GM23338 (cell line): Measurements from ENCODE around the gene MAPKAPK2. TPM values are rescaled to one million over a fixed set of nuclear protein-coding genes. Genes with fewer than 3 reads are reported as not detected.

ENCODE experiments used
- ATAC-seq: fragments of 200-7000 bp; cut with Tn5 transposase; 3 replicates; pipeline ENCODE4 v1.9.1; 2020
- DNase-seq: peaks from one replicate; pipeline ENCODE4 v3.0.0-alpha.2; 2015; ENCODE audit warnings: low spot score
- H2AFZ ChIP-seq: fragments of 200-600 bp; sonication (generic); 2 replicates; pipeline ENCODE4 v1.8.0; 2016; ENCODE audit warnings: antibody characterized with exemption, mild to moderate bottlenecking, moderate library complexity
- H3F3A ChIP-seq: fragments of 200-600 bp; sonication (generic); replicated peaks from 2 replicates; pipeline ENCODE4 v1.8.0; 2017; ENCODE audit warnings: antibody characterized with exemption, mixed run types, low read depth
- H3K27ac ChIP-seq: fragments of 200-600 bp; sonication (generic); 2 replicates; pipeline ENCODE4 v1.6.1; 2016; ENCODE audit warnings: low read depth
- H3K27me3 ChIP-seq: fragments of 200-600 bp; sonication (generic); 2 replicates; pipeline ENCODE4 v1.8.0; 2016; ENCODE audit warnings: mild to moderate bottlenecking, mixed run types, moderate library complexity; ENCODE audit not compliant: insufficient read depth
- H3K36me3 ChIP-seq: fragments of 200-600 bp; sonication (generic); 2 replicates; pipeline ENCODE4 v1.8.0; 2016; ENCODE audit warnings: mild to moderate bottlenecking; ENCODE audit not compliant: insufficient read depth
- H3K4me1 ChIP-seq: fragments of 200-600 bp; sonication (generic); 2 replicates; pipeline ENCODE4 v1.8.0; 2016; ENCODE audit warnings: mild to moderate bottlenecking, moderate library complexity; ENCODE audit not compliant: insufficient read depth
- H3K4me2 ChIP-seq: fragments of 200-600 bp; sonication (generic); 2 replicates; pipeline ENCODE4 v1.7.1; 2017; ENCODE audit warnings: mixed run types
- H3K4me3 ChIP-seq: fragments of 200-600 bp; sonication (generic); 2 replicates; pipeline ENCODE4 v1.6.1; 2016; ENCODE audit warnings: mixed run types
- H3K79me2 ChIP-seq: fragments of 200-600 bp; sonication (generic); replicated peaks from 2 replicates; pipeline ENCODE4 v1.8.0; 2017; ENCODE audit warnings: mild to moderate bottlenecking; ENCODE audit not compliant: insufficient read depth
- H3K9me2 ChIP-seq: fragments of 200-600 bp; sonication (generic); 2 replicates; pipeline ENCODE4 v1.8.0; 2017; ENCODE audit not compliant: insufficient read depth
- H4K20me1 ChIP-seq: fragments of 200-600 bp; sonication (generic); replicated peaks from 2 replicates; pipeline ENCODE4 v1.8.0; 2017; ENCODE audit warnings: mild to moderate bottlenecking; ENCODE audit not compliant: insufficient read depth
- H3K27ac Mint-ChIP-seq: 2 replicates; pipeline ENCODE4 v1.8.0; 2020; ENCODE audit warnings: inconsistent platforms, mild to moderate bottlenecking, moderate library complexity, mixed read lengths
- H3K27me3 Mint-ChIP-seq: 3 replicates; pipeline ENCODE4 v1.8.0; 2022; ENCODE audit warnings: low read depth, mild to moderate bottlenecking, moderate library complexity, mixed read lengths, inconsistent platforms; ENCODE audit not compliant: insufficient read depth, poor library complexity
- H3K36me3 Mint-ChIP-seq: 3 replicates; pipeline ENCODE4 v1.8.0; 2021; ENCODE audit warnings: low read depth, mild to moderate bottlenecking, inconsistent platforms, moderate library complexity, mixed read lengths
- H3K4me1 Mint-ChIP-seq: 3 replicates; pipeline ENCODE4 v1.8.0; 2020; ENCODE audit warnings: mild to moderate bottlenecking, inconsistent platforms, mixed read lengths
- H3K4me3 Mint-ChIP-seq: 3 replicates; pipeline ENCODE4 v1.8.0; 2021; ENCODE audit warnings: moderate library complexity, mild to moderate bottlenecking, inconsistent platforms, mixed read lengths
- H3K9me3 Mint-ChIP-seq: 3 replicates; pipeline ENCODE4 v1.8.0; 2020; ENCODE audit warnings: moderate library complexity, mild to moderate bottlenecking, inconsistent platforms, mixed read lengths
- CREB1 ChIP-seq: fragments of 250-450 bp; sonication (Bioruptor Pico); IDR thresholded peaks from 2 replicates; pipeline ENCODE4 v1.5.0; 2020; ENCODE audit warnings: low read depth, mild to moderate bottlenecking, moderate library complexity
- ETS1 ChIP-seq: IDR thresholded peaks from 2 replicates; pipeline ENCODE4 v1.6.1; 2016; ENCODE audit warnings: antibody characterized with exemption
- EZH2 ChIP-seq: fragments of 200-600 bp; sonication (generic); IDR thresholded peaks from one replicate; pipeline ENCODE4 v1.8.0; 2017; ENCODE audit warnings: antibody characterized with exemption, mild to moderate bottlenecking, low read depth; ENCODE audit not compliant: unreplicated experiment
- EZH2phosphoT487 ChIP-seq: fragments of 200-600 bp; sonication (generic); IDR thresholded peaks from one replicate; pipeline ENCODE4 v1.8.1; 2018; ENCODE audit warnings: antibody characterized with exemption; ENCODE audit not compliant: unreplicated experiment
- JUNB ChIP-seq: IDR thresholded peaks from one replicate; pipeline ENCODE4 v1.6.1; 2016; ENCODE audit warnings: antibody characterized with exemption; ENCODE audit not compliant: unreplicated experiment
- NANOG ChIP-seq: IDR thresholded peaks from 2 replicates; pipeline ENCODE4 v1.6.1; 2016; ENCODE audit warnings: antibody characterized with exemption, borderline replicate concordance
- POLR2AphosphoS5 ChIP-seq: IDR thresholded peaks from 2 replicates; pipeline ENCODE4 v1.6.1; 2016; ENCODE audit warnings: antibody characterized with exemption, low read depth
- STAT1 ChIP-seq: IDR thresholded peaks from one replicate; pipeline ENCODE4 v1.6.1; 2016; ENCODE audit warnings: antibody characterized with exemption; ENCODE audit not compliant: unreplicated experiment
- ZNF114 ChIP-seq: fragments of 250-450 bp; sonication (Bioruptor Pico); IDR thresholded peaks from 2 replicates; pipeline ENCODE4 v1.5.0; 2020; ENCODE audit warnings: mild to moderate bottlenecking, moderate library complexity
- ZNF331 ChIP-seq: fragments of 250-450 bp; sonication (Bioruptor Pico); IDR thresholded peaks from 2 replicates; pipeline ENCODE4 v1.5.0; 2020; ENCODE audit warnings: low read depth, mild to moderate bottlenecking, moderate library complexity
- ZNF462 ChIP-seq: fragments of 250-450 bp; sonication (Bioruptor Pico); IDR thresholded peaks from 2 replicates; pipeline ENCODE4 v1.5.0; 2020; ENCODE audit warnings: mild to moderate bottlenecking, moderate library complexity
- polyA plus RNA-seq: library from polyadenylated mRNA; unstranded; fragments of >200 nt; fragmentation: Nextera tagmentation; extraction: Ambion mirVana; gene quantifications from 2 replicates; pipeline ENCODE4 v1.2.1, GENCODE V29; 2016
- total RNA-seq: library from RNA; depleted of rRNA; stranded (reverse); fragments of >200 nt; shearing (Covaris generic); gene quantifications from 2 replicates; pipeline ENCODE4 v1.2.3, GENCODE V29; 2014
- TF ChIP-seq, protein P1 (sequence below), 2 experiments: fragments of 200-600 bp in 1 of 2; sonication (generic) in 1 of 2; conservative IDR thresholded peaks; 2 replicates each; pipeline versions ENCODE4 v1.5.1 to v1.6.1; 2016 to 2017; ENCODE audit warnings: antibody characterized with exemption in 2 of 2, low read depth in 2 of 2, mild to moderate bottlenecking in 2 of 2, moderate library complexity in 1 of 2
- TF ChIP-seq, protein P2 (sequence below): IDR thresholded peaks from one replicate; pipeline ENCODE4 v1.6.1; 2018; ENCODE audit warnings: antibody characterized with exemption; ENCODE audit not compliant: unreplicated experiment

The MAPKAPK2 gene
- total and polyA plus RNA-seq, 2 experiments from 2014 or later = 10.1 to 30.4 TPM

DNA sequence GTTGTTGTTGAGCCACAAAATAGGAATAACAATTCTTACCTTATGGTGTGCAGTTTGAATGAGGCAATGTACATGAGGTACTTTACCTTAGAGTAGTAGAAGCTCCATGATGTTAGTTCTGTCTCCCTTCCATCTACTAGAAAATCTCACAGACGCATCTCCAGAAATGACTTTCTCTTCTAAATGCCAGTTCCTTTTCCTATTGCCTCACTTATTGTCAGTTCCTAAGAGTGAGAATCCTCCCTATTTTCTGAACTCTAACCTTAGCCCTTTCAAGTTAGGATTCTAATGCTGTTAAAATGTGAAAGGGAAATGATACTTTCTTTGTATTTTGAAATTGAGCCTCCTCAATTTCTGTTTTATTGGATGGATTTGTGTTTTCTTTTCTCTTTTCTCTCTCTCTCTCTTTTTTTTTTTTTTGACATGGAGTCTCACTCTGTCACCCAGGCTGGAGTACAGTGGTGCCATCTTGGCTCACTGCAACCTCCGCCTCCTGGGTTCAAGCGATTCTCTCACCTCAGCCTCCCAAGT lies 18.6 kb upstream of the MAPKAPK2 start:
- no peaks in the 10 kb centered on the region for H3K36me3 ChIP-seq
- TF ChIP-seq JUNB (no peak), ZNF331 (CRISPR knock-in tag) (no peak), EZH2phosphoT487 (no peak), POLR2AphosphoS5 (no peak), STAT1 (no peak), ETS1 (no peak), ZNF114 (CRISPR knock-in tag) (no peak), ZNF462 (CRISPR knock-in tag) (no peak), CREB1 (no peak), EZH2 (no peak), NANOG (no peak)
- TF ChIP-seq, protein P1, sequence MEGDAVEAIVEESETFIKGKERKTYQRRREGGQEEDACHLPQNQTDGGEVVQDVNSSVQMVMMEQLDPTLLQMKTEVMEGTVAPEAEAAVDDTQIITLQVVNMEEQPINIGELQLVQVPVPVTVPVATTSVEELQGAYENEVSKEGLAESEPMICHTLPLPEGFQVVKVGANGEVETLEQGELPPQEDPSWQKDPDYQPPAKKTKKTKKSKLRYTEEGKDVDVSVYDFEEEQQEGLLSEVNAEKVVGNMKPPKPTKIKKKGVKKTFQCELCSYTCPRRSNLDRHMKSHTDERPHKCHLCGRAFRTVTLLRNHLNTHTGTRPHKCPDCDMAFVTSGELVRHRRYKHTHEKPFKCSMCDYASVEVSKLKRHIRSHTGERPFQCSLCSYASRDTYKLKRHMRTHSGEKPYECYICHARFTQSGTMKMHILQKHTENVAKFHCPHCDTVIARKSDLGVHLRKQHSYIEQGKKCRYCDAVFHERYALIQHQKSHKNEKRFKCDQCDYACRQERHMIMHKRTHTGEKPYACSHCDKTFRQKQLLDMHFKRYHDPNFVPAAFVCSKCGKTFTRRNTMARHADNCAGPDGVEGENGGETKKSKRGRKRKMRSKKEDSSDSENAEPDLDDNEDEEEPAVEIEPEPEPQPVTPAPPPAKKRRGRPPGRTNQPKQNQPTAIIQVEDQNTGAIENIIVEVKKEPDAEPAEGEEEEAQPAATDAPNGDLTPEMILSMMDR (conservative IDR thresholded peaks at IDR 0.05; ENCODE audit: low read depth in 2 of 2) = no peak
- TF ChIP-seq, protein P2, sequence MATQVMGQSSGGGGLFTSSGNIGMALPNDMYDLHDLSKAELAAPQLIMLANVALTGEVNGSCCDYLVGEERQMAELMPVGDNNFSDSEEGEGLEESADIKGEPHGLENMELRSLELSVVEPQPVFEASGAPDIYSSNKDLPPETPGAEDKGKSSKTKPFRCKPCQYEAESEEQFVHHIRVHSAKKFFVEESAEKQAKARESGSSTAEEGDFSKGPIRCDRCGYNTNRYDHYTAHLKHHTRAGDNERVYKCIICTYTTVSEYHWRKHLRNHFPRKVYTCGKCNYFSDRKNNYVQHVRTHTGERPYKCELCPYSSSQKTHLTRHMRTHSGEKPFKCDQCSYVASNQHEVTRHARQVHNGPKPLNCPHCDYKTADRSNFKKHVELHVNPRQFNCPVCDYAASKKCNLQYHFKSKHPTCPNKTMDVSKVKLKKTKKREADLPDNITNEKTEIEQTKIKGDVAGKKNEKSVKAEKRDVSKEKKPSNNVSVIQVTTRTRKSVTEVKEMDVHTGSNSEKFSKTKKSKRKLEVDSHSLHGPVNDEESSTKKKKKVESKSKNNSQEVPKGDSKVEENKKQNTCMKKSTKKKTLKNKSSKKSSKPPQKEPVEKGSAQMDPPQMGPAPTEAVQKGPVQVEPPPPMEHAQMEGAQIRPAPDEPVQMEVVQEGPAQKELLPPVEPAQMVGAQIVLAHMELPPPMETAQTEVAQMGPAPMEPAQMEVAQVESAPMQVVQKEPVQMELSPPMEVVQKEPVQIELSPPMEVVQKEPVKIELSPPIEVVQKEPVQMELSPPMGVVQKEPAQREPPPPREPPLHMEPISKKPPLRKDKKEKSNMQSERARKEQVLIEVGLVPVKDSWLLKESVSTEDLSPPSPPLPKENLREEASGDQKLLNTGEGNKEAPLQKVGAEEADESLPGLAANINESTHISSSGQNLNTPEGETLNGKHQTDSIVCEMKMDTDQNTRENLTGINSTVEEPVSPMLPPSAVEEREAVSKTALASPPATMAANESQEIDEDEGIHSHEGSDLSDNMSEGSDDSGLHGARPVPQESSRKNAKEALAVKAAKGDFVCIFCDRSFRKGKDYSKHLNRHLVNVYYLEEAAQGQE = no peak
- ATAC-seq (no peak), DNase-seq (no peak)
- no peak overlapping the region for H2AFZ ChIP-seq
- H3K27ac Mint-ChIP-seq = no peak overlapping the region
- H3K4me3 Mint-ChIP-seq = no peak overlapping the region
- H4K20me1 ChIP-seq = no peaks in the 10 kb centered on the region
- peaks cover 11% of the 10 kb centered on the region; the same call in 2 of the 3 replicates for H3K4me1 Mint-ChIP-seq
- no peaks in the 10 kb centered on the region for H3F3A ChIP-seq
- H3K36me3 Mint-ChIP-seq = no peaks in the 10 kb centered on the region
- no peak overlapping the region for H3K4me3 ChIP-seq
- no peaks in the 10 kb centered on the region for H3K9me3 Mint-ChIP-seq
- no peak overlapping the region for H3K4me2 ChIP-seq
- H3K27me3 Mint-ChIP-seq = peaks cover 17% of the 10 kb centered on the region
- H3K9me2 ChIP-seq = no peaks in the 10 kb centered on the region
- no peaks in the 10 kb centered on the region for H3K79me2 ChIP-seq
- H3K27me3 ChIP-seq = peaks cover 21% of the 10 kb centered on the region
- H3K27ac ChIP-seq = no peak overlapping the region
- H3K4me1 ChIP-seq = peaks cover under 1% of the 10 kb centered on the region; the same call in 1 of the 2 replicates
